PC-3 (cell line): ENCODE measurements around the gene BEND5. TPM values are rescaled to one million over a fixed set of nuclear protein-coding genes. Genes with fewer than 3 reads are reported as not detected.

ENCODE experiments used
- ATAC-seq: fragments of 200-7000 bp; cut with Tn5 transposase; 2 replicates; pipeline ENCODE4 v1.9.1; 2020; ENCODE audit warnings: mild to moderate bottlenecking, moderate library complexity
- BruUV-seq: library from RNA; stranded (reverse); fragments of 400-500 nt; replicated peaks from 2 replicates; lab custom pipeline; 2021; lab: Mats Ljungman, UMichigan
- CTCF ChIA-PET: fragments of 300-600 bp; sonication (Branson Sonifier 250); formaldehyde crosslinking; loops from one replicate; lab custom pipeline; 2022; ENCODE audit warnings: antibody characterized with exemption; lab: Charles Lee
- POLR2A ChIA-PET: fragments of 300-600 bp; sonication (Branson Sonifier 250); formaldehyde crosslinking; loops from one replicate; lab custom pipeline; 2022; ENCODE audit warnings: antibody characterized with exemption; ENCODE audit not compliant: unreplicated experiment; lab: Charles Lee
- DNase-seq: peaks from one replicate; pipeline ENCODE4 v3.0.0-alpha.2; 2015
- H2AFZ ChIP-seq: fragments of 300-600 bp; sonication (generic); 2 replicates; pipeline ENCODE4 v1.6.0; 2016; ENCODE audit warnings: antibody characterized with exemption, low read length
- H3F3A ChIP-seq: fragments of 300-600 bp; sonication (generic); one replicate; pipeline ENCODE4 v1.6.0; 2017; ENCODE audit warnings: antibody characterized with exemption, low read length, control low read depth, mild to moderate bottlenecking; ENCODE audit not compliant: unreplicated experiment
- H3K27ac ChIP-seq: fragments of 300-600 bp; sonication (generic); 2 replicates; pipeline ENCODE4 v1.5.1; 2016; ENCODE audit warnings: mild to moderate bottlenecking, low read length
- H3K27me3 ChIP-seq: fragments of 300-600 bp; sonication (generic); 2 replicates; pipeline ENCODE4 v1.6.1; 2016; ENCODE audit warnings: low read length, mixed read lengths
- H3K36me3 ChIP-seq: fragments of 300-600 bp; sonication (generic); 2 replicates; pipeline ENCODE4 v1.6.1; 2016; ENCODE audit warnings: low read depth, mixed run types, low read length, mixed read lengths
- H3K4me1 ChIP-seq: fragments of 300-600 bp; sonication (generic); 2 replicates; pipeline ENCODE4 v1.5.1; 2016; ENCODE audit warnings: low read length; ENCODE audit not compliant: insufficient read depth
- H3K4me2 ChIP-seq: fragments of 300-600 bp; sonication (generic); 2 replicates; pipeline ENCODE4 v1.6.0; 2016; ENCODE audit warnings: low read length
- H3K4me3 ChIP-seq: fragments of 300-600 bp; sonication (generic); 2 replicates; pipeline ENCODE4 v1.5.1; 2016; ENCODE audit warnings: mild to moderate bottlenecking, low read length, mixed read lengths
- H3K79me2 ChIP-seq: fragments of 300-600 bp; sonication (generic); 2 replicates; pipeline ENCODE4 v1.6.1; 2017; ENCODE audit warnings: low read length, mixed read lengths
- H3K9ac ChIP-seq: fragments of 300-600 bp; sonication (generic); 2 replicates; pipeline ENCODE4 v1.6.0; 2016; ENCODE audit warnings: mild to moderate bottlenecking, low read length
- H3K9me2 ChIP-seq: fragments of 300-600 bp; sonication (generic); replicated peaks from 2 replicates; pipeline ENCODE4 v1.6.1; 2016; ENCODE audit warnings: mixed run types, low read length, mixed read lengths
- H3K9me3 ChIP-seq: fragments of 300-600 bp; sonication (generic); 2 replicates; pipeline ENCODE4 v1.6.1; 2016; ENCODE audit warnings: low read length, mixed read lengths
- H4K20me1 ChIP-seq: fragments of 300-600 bp; sonication (generic); 2 replicates; pipeline ENCODE4 v1.6.1; 2016; ENCODE audit warnings: low read length, mixed read lengths
- EZH2 ChIP-seq: fragments of 300-600 bp; sonication (generic); IDR thresholded peaks from one replicate; pipeline ENCODE4 v1.6.1; 2017; ENCODE audit warnings: antibody characterized with exemption, mild to moderate bottlenecking, low read length; ENCODE audit not compliant: unreplicated experiment
- EZH2phosphoT487 ChIP-seq: fragments of 300-600 bp; sonication (generic); IDR thresholded peaks from 2 replicates; pipeline ENCODE4 v1.6.1; 2018; ENCODE audit warnings: mild to moderate bottlenecking, antibody characterized with exemption, low read length, borderline replicate concordance
- intact Hi-C: fragments of 100-400 bp; cut with micrococcal nuclease; formaldehyde crosslinking; loops from 2 replicates; pipeline ENCODE4 v1.9.0; 2023
- total RNA-seq: library from RNA; depleted of rRNA; stranded (reverse); fragments of >200 nt; gene quantifications from 2 replicates; pipeline ENCODE4 v1.2.3, GENCODE V29; 2014
- TF ChIP-seq, protein P1 (sequence below): fragments of 300-600 bp; sonication (generic); conservative IDR thresholded peaks from 2 replicates; pipeline ENCODE4 v1.5.1; 2017; ENCODE audit warnings: antibody characterized with exemption, low read depth, mild to moderate bottlenecking, low read length

Gene BEND5
- total RNA-seq, 1 experiment from 2014 or later: 3.1 TPM

DNA sequence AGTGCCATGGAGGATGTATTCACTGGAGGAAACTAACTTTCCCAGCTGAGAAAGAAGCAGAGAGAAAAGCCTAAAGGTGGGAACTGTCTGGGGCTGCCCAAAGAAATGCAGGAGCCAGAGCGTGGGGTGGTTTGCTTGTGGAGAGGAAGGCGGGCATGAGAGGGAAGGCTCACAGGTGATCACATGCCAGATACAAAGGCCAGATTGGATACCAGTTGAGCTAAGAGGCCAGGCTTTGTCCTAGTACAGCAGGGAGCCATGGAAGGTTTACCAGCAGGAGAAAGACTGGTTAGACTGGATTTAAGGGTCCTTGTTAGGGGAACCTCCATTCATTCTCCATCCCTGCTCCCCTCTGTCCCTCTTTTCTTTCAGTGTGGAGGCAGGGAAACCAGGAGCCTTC, 66.4 kb downstream of the BEND5 start:
- no peak overlapping the region for H3K27ac ChIP-seq
- intact Hi-C loops: no loop called here
- no peaks in the 10 kb centered on the region for H3K79me2 ChIP-seq
- no peak for ATAC-seq
- TF ChIP-seq, protein P1, sequence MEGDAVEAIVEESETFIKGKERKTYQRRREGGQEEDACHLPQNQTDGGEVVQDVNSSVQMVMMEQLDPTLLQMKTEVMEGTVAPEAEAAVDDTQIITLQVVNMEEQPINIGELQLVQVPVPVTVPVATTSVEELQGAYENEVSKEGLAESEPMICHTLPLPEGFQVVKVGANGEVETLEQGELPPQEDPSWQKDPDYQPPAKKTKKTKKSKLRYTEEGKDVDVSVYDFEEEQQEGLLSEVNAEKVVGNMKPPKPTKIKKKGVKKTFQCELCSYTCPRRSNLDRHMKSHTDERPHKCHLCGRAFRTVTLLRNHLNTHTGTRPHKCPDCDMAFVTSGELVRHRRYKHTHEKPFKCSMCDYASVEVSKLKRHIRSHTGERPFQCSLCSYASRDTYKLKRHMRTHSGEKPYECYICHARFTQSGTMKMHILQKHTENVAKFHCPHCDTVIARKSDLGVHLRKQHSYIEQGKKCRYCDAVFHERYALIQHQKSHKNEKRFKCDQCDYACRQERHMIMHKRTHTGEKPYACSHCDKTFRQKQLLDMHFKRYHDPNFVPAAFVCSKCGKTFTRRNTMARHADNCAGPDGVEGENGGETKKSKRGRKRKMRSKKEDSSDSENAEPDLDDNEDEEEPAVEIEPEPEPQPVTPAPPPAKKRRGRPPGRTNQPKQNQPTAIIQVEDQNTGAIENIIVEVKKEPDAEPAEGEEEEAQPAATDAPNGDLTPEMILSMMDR: no peak
- TF ChIP-seq EZH2 (no peak), EZH2phosphoT487 (no peak)
- no peaks in the 10 kb centered on the region for H3K4me1 ChIP-seq
- H3K4me3 ChIP-seq: no peak overlapping the region
- H3K27me3 ChIP-seq: no peaks in the 10 kb centered on the region
- ChIA-PET CTCF (no interaction called here), POLR2A (no interaction called here)
- no TSS peak for BruUV-seq
- no peaks in the 10 kb centered on the region for H3F3A ChIP-seq
- no peaks in the 10 kb centered on the region for H4K20me1 ChIP-seq
- H3K9me2 ChIP-seq: no peaks in the 10 kb centered on the region
- no peak for DNase-seq
- no peak overlapping the region for H3K4me2 ChIP-seq
- no peak overlapping the region for H2AFZ ChIP-seq
- no peaks in the 10 kb centered on the region for H3K9me3 ChIP-seq
- H3K9ac ChIP-seq: no peak overlapping the region
- H3K36me3 ChIP-seq: no peaks in the 10 kb centered on the region

DNA sequence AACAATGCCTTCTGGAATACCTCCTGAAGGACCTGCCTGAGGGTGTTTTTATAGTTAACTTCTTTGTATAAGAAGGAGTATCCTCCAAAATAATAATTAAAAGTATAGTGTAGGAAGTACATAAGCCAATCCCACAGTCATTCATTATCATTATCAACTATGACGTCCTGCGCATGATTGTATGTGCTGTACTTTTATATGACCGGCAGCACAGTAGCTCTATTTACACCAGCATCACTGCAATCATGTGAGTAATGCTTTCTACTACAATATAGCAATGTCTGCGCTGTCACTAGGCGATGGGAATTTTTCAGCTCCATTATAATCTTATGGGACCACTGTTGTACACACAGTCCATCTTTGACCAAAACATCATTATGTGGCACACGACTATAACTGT, 72.0 kb downstream of the BEND5 start:
- Histone ChIP-seq H3K9ac (no peak overlapping the region), H2AFZ (no peak overlapping the region), H4K20me1 (no peaks in the 10 kb centered on the region), H3K27ac (no peak overlapping the region), H3K27me3 (0 out of 2 replicates have a peak, but pooled peaks cover 10% of the 10 kb centered on the region), H3K9me3 (no peaks in the 10 kb centered on the region), H3K4me1 (no peaks in the 10 kb centered on the region), H3K79me2 (no peaks in the 10 kb centered on the region), H3K9me2 (no peaks in the 10 kb centered on the region), H3K4me3 (no peak overlapping the region), H3K36me3 (no peaks in the 10 kb centered on the region), H3K4me2 (no peak overlapping the region), H3F3A (no peaks in the 10 kb centered on the region)
- DNase-seq: no peak
- intact Hi-C loops: no loop called here
- ChIA-PET CTCF (no interaction called here), POLR2A (no interaction called here)
- TF ChIP-seq, protein P1: no peak
- TF ChIP-seq EZH2phosphoT487 (no peak), EZH2 (no peak)
- no TSS peak for BruUV-seq
- no peak for ATAC-seq

DNA sequence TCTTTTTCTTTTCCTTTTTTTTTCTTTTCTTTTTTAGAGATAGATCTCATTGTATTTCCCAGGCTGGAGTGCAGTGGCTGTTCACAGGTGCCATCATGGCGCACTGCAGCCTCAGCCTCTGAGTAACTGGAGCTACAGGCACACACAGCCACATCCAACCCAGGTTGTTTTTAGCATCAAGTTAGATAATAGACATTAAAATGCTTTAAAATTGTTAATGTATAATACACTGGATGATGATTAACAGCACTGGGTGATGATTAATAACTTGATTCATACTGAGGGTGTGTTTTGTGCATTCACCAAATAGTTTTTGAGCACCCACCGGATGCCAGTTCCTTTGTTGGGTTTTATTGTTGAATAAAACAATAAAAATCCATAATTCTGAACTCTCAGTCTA, 75.2 kb downstream of the BEND5 start:
- intact Hi-C loops: no loop called here
- TF ChIP-seq EZH2 (no peak), EZH2phosphoT487 (no peak)
- TF ChIP-seq, protein P1: no peak
- no peak overlapping the region for H3K4me2 ChIP-seq
- H3K9me3 ChIP-seq: no peaks in the 10 kb centered on the region
- ATAC-seq: no peak
- no peaks in the 10 kb centered on the region for H3K9me2 ChIP-seq
- POLR2A ChIA-PET: no interaction called here
- no peak overlapping the region for H3K4me3 ChIP-seq
- H3K27me3 ChIP-seq: peaks cover 10% of the 10 kb centered on the region; the same call in 1 of the 2 replicates
- no peak overlapping the region for H3K9ac ChIP-seq
- no peaks in the 10 kb centered on the region for H4K20me1 ChIP-seq
- no peak overlapping the region for H3K27ac ChIP-seq
- no peaks in the 10 kb centered on the region for H3F3A ChIP-seq
- no peak overlapping the region for H2AFZ ChIP-seq
- CTCF ChIA-PET: no interaction called here
- H3K79me2 ChIP-seq: no peaks in the 10 kb centered on the region
- no peaks in the 10 kb centered on the region for H3K36me3 ChIP-seq
- no peaks in the 10 kb centered on the region for H3K4me1 ChIP-seq
- BruUV-seq: no TSS peak
- DNase-seq: no peak
